HS-5 (cell line): Measurements from ENCODE around the gene ST6GAL1.
"Not testable (repeated sequence)": the region's sequence is repeated elsewhere in the genome, so short reads cannot be mapped to it uniquely, and the experiment has no call there.

Experiments
- DNase-seq: peaks from one replicate; pipeline ENCODE4 v3.0.0-alpha.2; 2012; ENCODE audit warnings: low read depth

The ST6GAL1 gene

GRCh38 chr3:186940967-186941366 is 10.6 kb downstream of the ST6GAL1 start:
- DNase-seq: no peak

DNA sequence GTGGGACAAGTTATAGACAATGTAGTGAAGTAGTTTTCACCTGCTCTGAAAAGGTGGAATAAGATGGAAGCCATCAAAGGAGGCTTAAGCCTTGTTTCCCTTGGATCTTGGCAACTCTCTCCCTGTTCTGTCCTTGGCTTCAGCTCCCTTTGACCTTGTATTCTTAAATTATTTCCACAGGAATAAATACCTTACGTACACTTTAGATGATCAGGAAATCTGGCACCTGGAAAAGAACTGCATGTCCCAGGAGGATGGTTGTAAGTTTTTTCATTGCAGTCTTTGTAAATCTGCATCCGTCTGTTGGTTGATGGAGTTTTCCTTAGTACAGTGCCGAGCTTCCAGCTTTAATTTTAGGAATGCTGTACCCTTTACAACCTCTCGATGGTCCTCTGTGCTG is 11.8 kb downstream of the ST6GAL1 start:
- DNase-seq: no peak

- DNase-seq: no peak
Observed at GRCh38 chr3:186945255-186945823, 15.0 kb downstream of the ST6GAL1 start.

- DNase-seq: no peak
Observed at GRCh38 chr3:186946756-186947375, 16.5 kb downstream of the ST6GAL1 start.

- no peak for DNase-seq
Observed at GRCh38 chr3:186949281-186949982, 19.1 kb downstream of the ST6GAL1 start.

DNA sequence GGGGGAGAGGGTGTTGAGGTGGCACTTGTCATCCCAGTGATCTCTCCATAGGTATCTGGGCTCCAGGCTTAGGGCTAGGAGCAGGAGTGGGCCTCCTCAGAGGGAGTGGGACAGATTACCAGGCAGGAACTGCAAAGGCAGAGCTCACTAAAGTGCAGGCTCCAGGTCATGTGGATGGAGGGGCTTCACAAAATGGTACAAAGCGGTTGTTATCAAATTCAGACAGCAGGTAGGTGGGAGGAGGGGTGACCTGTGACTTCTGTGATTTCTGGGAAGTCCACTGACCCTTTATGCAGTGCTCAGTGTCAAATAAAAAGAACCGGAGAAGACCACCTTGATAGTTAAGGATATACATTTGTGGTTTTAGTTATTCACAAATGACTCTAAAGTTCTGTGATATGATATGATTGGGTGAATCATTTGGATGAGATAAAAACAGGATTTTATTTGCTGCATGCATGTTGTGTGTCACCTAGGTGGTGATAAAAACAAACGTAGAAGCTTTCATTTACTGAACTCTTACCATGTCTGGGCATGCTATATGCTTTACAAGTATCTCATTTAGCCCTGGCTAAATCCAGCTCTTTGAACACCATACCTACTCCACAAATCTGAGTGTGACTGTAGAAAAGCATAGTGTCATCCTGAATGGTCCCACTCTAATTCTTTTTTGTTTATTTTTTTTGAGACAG is 20.2 kb downstream of the ST6GAL1 start:
- no peak for DNase-seq

- DNase-seq: no peak
Observed at GRCh38 chr3:186951640-186952552, 21.6 kb downstream of the ST6GAL1 start.

DNA sequence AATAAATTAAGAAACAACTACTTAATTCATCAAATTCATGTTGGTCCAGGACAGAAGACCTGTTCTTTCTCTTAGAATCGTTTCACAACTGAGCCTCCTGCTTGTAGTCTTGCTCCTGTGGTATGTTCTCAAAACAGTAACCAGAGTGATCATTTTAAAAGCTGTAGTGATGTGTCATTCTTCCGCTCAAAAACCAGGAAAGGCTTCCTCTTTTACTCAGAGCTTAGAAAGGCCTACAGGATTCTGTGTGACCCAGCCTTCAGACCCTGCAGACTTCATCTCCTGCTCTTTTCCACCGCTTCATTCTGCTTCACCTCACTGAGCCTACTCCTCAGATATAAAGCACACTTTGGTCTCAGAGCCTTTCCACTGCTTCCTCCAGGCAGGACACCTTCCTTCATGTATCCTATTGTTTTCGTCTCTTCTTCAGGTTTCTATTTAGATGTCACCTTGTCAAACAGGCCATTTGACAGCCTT is 22.7 kb downstream of the ST6GAL1 start:
- DNase-seq: no peak

GRCh38 chr3:186953992-186954699 is 23.8 kb downstream of the ST6GAL1 start:
- DNase-seq: not testable (repeated sequence)

- DNase-seq: no peak
Observed at GRCh38 chr3:186955898-186956696, 25.8 kb downstream of the ST6GAL1 start.

- no peak for DNase-seq
Observed at GRCh38 chr3:186959029-186959624, 28.8 kb downstream of the ST6GAL1 start.

GRCh38 chr3:186960347-186960746 is 30.0 kb downstream of the ST6GAL1 start:
- no peak for DNase-seq

GRCh38 chr3:186962445-186962844 is 32.1 kb downstream of the ST6GAL1 start:
- no peak for DNase-seq

GRCh38 chr3:186963636-186964035 is 33.3 kb downstream of the ST6GAL1 start:
- no peak for DNase-seq

GRCh38 chr3:186964071-186964470 is 33.7 kb downstream of the ST6GAL1 start:
- no peak for DNase-seq

DNA sequence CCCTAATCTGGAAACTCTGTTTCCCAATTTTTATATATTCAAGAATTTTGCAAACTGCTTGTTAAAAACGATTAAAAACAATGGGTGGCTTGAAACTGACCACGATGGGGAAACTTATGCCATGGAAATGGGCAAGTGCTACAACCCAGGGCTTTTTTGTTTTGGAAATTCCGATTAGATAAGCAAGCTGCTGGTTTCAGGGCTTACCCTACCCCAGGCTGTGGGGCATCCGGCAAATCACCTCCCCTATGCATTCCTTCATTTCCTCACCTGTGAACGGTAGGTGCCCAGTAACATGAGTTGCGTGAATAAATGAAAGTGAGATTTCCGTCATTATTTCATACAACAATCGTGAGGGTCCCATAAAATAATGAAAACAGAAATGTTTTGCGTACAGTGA is 34.3 kb downstream of the ST6GAL1 start:
- DNase-seq: no peak

DNA sequence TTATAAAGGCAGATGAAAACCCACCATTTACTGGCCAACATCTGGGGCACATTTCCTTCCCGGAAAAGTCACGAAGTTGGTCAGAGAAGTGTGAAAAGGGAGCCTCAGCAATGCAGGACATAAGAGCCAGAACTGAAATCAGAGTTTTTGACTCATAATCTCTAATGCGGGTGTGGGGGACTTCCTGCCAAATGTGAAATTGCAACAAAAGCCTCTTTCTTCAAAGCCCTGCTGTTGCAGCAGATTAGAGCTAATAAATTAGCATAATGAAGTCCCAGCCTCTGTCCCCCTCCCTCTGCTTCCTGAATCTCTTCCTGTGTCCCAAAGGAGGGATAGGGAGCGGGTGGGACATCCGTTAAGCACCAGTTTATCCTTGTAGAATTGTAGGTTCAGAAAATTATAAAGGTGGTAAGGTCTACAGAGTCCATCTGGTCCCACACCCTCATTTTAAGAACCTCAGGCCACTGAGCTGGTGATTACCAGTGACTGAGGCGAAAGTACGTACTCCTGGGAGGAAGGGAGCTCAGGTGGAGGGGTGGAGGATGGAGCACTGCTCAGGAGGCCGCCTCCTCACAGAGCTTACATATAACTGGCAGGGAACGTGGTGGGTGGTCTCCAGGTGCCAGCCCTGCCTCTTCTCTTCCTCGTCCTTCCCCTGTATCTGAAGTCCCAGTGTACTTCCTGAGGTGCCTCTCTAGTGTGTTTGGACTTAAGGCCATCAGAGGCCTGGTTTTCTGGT is 35.0 kb downstream of the ST6GAL1 start:
- no peak for DNase-seq

- DNase-seq: no peak
Observed at GRCh38 chr3:186966406-186966805, 36.1 kb downstream of the ST6GAL1 start.

GRCh38 chr3:186967236-186967635 is 36.9 kb downstream of the ST6GAL1 start:
- DNase-seq: not testable (repeated sequence)
